ENCODE measurements around the gene PKHD1. TPM values are rescaled to one million over a fixed set of nuclear protein-coding genes. Genes with fewer than 3 reads are reported as not detected.

Gene PKHD1
- total RNA-seq, 1 donor from 2014 or later: 0.16 TPM

DNA sequence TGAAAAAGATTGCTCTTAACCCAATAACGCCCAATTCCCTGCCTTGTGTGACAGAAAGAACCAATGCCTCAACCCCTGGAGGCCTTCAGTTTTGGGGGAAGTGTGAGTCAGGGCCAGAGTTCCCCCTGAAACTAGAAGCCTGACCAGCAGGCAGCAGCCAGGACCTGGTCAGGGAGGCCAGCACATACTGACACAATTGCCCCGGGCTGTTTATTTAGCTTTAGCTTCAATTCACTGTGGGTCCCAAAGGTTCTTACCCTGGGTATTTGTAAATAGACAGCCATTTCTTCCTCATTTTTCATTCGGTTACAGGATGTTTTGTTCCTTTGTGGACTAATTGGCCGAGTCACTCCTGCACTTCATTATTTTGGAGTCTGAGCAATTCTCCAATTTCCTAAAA is 195.6 kb downstream of the PKHD1 start:
- DNase-seq (ENCODE audit: low read depth, low spot score): no peak
- TF ChIP-seq, protein P1, sequence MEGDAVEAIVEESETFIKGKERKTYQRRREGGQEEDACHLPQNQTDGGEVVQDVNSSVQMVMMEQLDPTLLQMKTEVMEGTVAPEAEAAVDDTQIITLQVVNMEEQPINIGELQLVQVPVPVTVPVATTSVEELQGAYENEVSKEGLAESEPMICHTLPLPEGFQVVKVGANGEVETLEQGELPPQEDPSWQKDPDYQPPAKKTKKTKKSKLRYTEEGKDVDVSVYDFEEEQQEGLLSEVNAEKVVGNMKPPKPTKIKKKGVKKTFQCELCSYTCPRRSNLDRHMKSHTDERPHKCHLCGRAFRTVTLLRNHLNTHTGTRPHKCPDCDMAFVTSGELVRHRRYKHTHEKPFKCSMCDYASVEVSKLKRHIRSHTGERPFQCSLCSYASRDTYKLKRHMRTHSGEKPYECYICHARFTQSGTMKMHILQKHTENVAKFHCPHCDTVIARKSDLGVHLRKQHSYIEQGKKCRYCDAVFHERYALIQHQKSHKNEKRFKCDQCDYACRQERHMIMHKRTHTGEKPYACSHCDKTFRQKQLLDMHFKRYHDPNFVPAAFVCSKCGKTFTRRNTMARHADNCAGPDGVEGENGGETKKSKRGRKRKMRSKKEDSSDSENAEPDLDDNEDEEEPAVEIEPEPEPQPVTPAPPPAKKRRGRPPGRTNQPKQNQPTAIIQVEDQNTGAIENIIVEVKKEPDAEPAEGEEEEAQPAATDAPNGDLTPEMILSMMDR (conservative IDR thresholded peaks at IDR 0.05): no peak
- Mint-ChIP-seq H3K9me3 (no peaks in the 10 kb centered on the region), H3K27ac (ENCODE audit: unreplicated experiment) (no peak overlapping the region), H3K4me1 (no peaks in the 10 kb centered on the region), H3K36me3 (ENCODE audit: low read depth) (no peaks in the 10 kb centered on the region), H3K4me3 (no peak overlapping the region), H3K27me3 (ENCODE audit: low read depth) (no peaks in the 10 kb centered on the region)

DNA sequence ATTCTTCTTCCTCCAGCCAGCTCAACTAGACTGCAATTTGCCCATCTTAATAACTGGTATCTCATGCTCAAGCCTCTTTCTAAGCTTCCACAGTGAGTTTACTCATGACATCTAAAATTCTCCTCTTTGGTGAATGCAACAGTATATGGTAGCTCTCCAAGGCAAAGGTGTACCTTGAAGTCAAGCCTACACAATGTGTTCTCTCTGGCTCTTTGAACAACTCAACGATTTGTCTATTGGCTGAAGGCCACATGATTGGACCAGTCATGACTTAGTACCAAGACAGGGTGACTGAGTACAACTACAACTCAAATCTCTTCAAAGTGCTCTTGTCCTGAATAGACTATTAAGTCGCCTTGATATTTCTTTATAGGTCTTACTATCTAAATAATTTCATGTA is 199.6 kb downstream of the PKHD1 start:
- no peaks in the 10 kb centered on the region for H3K9me3 Mint-ChIP-seq
- H3K4me3 Mint-ChIP-seq: no peak overlapping the region
- H3K27me3 Mint-ChIP-seq (ENCODE audit: low read depth): no peaks in the 10 kb centered on the region

DNA sequence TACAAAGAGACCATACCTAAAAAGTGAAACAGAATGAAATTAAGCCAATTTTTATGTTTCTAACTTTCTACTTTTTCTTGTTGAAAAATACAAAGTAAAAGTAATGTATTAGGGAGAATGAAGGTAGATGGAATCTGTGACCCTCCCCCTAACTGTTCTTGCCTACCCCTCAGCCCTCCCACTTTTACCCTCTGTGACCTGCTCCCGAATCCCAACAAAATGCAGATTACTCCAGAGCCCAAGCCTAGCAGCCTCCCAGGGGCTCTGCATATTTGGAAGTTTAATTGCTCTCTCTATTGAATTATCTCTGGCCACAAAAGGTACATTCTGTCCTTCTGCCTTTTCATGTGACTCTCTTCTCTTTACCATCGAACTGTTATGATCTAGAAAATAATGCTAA is 201.5 kb downstream of the PKHD1 start:
- no peak overlapping the region for H3K27ac Mint-ChIP-seq (ENCODE audit: unreplicated experiment)
- no peaks in the 10 kb centered on the region for H3K9me3 Mint-ChIP-seq
- no peaks in the 10 kb centered on the region for H3K36me3 Mint-ChIP-seq (ENCODE audit: low read depth)
- TF ChIP-seq, protein P1 (conservative IDR thresholded peaks at IDR 0.05): no peak
- no peaks in the 10 kb centered on the region for H3K27me3 Mint-ChIP-seq (ENCODE audit: low read depth)
- no peak overlapping the region for H3K4me3 Mint-ChIP-seq
- no peaks in the 10 kb centered on the region for H3K4me1 Mint-ChIP-seq
- DNase-seq (ENCODE audit: low read depth, low spot score): no peak

More for the DNA sequence above, 199.6 kb downstream of the PKHD1 start:
- Mint-ChIP-seq H3K36me3 (ENCODE audit: low read depth) (no peaks in the 10 kb centered on the region), H3K4me1 (no peaks in the 10 kb centered on the region), H3K27ac (ENCODE audit: unreplicated experiment) (no peak overlapping the region)
- TF ChIP-seq, protein P1 (conservative IDR thresholded peaks at IDR 0.05): no peak
- DNase-seq (ENCODE audit: low read depth, low spot score): no peak

DNA sequence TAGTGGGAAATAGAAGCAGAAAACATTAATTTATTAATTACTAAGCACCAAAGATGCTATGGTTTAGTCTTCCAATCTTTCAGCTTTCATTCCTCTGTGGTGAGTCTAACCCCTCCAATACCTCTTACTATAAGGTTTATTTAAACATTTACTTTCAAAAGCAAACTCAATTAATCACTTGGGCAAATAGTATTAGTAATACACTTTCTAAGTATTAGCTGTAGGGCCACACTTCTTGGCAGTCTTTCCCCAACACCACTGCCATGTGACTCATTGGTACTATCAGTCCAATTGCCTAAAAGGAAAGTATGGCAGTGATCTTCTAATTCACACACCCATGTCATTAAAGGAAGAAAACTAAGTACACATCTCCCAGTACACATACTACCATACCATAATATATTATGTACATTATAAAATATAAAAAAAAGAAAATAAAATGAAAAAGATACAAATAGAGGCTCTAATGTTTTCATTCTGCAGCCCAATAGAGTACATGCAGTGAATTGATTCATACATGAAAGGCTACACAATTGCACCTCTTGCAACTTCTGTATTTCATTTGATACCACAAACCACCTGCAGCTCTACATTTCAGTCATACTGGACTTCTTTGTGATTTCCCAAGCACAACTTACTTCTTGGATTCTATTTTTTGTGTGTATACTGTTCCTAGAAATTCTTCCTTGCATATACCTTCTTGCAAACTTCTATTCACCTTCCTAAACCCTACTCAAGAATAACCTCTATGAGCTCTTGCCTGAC is 218.6 kb downstream of the PKHD1 start:
- no peak overlapping the region for H3K27ac Mint-ChIP-seq (ENCODE audit: unreplicated experiment)
- TF ChIP-seq, protein P1 (conservative IDR thresholded peaks at IDR 0.05): no peak
- no peaks in the 10 kb centered on the region for H3K36me3 Mint-ChIP-seq (ENCODE audit: low read depth)
- H3K4me3 Mint-ChIP-seq: no peak overlapping the region
- no peaks in the 10 kb centered on the region for H3K9me3 Mint-ChIP-seq
- no peaks in the 10 kb centered on the region for H3K27me3 Mint-ChIP-seq (ENCODE audit: low read depth)
- no peak for DNase-seq (ENCODE audit: low read depth, low spot score)
- H3K4me1 Mint-ChIP-seq: no peaks in the 10 kb centered on the region

DNA sequence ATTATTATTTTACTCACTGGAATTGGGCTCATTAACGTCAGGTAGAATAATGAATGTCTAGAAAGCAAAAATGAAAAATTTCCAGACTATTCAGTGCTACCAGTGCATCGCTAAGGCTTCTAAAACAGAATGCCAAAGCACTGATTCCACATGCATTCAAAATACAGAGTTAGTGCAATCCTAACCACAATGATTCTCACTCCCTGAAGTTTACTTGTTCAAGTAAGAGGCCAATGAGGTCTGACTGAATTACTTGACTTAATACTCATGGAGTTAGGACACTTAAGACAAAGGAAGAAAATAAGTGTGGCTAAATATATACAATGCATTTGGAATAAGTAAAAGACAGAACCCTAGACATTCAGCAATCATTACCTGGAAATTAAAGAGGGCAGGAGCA is 220.5 kb downstream of the PKHD1 start:
- TF ChIP-seq, protein P1 (conservative IDR thresholded peaks at IDR 0.05): no peak
- no peak overlapping the region for H3K4me3 Mint-ChIP-seq
- no peaks in the 10 kb centered on the region for H3K36me3 Mint-ChIP-seq (ENCODE audit: low read depth)
- no peak overlapping the region for H3K27ac Mint-ChIP-seq (ENCODE audit: unreplicated experiment)
- DNase-seq (ENCODE audit: low read depth, low spot score): no peak
- no peaks in the 10 kb centered on the region for H3K27me3 Mint-ChIP-seq (ENCODE audit: low read depth)
- H3K9me3 Mint-ChIP-seq: no peaks in the 10 kb centered on the region
- no peaks in the 10 kb centered on the region for H3K4me1 Mint-ChIP-seq

Data from neural crest cell (in vitro differentiated cells).